Measurements from ENCODE around the gene SPPL2C.

The SPPL2C gene, protein sequence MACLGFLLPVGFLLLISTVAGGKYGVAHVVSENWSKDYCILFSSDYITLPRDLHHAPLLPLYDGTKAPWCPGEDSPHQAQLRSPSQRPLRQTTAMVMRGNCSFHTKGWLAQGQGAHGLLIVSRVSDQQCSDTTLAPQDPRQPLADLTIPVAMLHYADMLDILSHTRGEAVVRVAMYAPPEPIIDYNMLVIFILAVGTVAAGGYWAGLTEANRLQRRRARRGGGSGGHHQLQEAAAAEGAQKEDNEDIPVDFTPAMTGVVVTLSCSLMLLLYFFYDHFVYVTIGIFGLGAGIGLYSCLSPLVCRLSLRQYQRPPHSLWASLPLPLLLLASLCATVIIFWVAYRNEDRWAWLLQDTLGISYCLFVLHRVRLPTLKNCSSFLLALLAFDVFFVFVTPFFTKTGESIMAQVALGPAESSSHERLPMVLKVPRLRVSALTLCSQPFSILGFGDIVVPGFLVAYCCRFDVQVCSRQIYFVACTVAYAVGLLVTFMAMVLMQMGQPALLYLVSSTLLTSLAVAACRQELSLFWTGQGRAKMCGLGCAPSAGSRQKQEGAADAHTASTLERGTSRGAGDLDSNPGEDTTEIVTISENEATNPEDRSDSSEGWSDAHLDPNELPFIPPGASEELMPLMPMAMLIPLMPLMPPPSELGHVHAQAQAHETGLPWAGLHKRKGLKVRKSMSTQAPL

DNA sequence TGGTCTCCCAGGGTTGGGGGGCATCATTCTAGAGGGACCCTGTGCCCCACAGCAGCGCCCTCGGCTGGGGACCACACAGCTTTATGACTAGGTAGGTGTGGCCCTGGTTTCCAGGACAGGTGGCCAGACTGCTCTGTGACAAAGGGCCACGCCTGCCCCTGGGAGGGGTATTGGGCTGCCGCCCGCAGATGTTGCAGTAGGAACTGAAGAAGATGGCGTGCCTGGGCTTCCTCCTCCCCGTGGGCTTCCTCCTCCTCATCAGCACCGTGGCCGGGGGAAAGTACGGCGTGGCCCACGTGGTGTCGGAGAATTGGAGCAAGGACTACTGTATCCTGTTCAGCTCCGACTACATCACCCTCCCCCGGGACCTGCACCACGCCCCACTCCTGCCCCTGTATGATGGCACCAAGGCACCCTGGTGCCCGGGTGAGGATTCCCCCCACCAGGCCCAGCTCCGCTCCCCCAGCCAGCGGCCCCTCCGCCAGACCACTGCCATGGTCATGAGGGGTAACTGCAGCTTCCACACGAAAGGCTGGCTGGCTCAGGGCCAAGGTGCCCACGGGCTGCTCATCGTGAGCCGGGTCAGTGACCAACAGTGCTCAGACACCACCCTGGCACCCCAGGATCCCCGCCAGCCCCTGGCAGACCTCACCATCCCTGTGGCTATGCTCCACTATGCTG lies at the start of gene SPPL2C:
Gene SPPL2C, plus strand, starts transcription at position 187 of the 681 bp plus-strand sequence. Its CDS starts 26 bp downstream, at position 213.
- no peak for DNase-seq

DNA sequence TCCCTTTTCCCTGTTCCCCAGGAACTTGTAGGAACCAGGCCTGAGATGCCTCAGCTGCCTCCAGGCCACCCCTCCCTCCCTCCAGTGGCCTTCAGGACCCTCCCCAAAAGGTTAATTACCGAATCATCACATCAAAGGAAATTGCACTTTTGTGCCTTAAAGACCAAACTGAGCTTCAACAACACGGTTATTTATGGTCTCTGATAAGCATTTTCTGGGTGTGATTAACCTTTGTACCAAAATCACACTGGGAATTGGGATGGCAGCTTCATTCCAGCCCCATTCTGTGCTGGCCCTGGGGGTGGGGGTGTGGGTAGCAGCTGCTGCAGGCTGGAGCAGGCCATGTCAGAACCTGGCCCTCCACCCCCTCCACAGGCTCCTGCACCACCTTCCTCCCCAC lies 43.9 kb upstream of the SPPL2C start:
- DNase-seq, result no peak

DNA sequence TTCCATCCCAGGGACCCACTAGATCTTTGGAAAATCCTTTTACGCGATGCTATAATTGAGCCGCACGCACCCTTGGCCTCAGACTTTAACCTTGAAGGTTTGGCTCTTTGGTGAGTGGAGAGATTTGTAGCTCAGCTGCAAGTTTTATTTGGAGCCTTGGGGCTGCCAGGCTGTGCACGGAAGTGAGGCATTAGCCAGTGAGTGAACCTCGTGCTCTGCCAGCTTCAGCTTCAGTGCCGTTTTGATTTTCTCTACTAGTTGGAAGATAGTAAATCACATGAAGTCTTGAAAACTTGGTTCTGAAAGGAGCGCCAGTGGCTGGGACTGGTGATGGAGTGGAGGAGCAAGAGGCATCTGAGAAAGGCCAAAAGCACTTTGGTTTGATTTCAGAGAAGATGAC lies 43.3 kb upstream of the SPPL2C start:
- DNase-seq, result no peak

DNA sequence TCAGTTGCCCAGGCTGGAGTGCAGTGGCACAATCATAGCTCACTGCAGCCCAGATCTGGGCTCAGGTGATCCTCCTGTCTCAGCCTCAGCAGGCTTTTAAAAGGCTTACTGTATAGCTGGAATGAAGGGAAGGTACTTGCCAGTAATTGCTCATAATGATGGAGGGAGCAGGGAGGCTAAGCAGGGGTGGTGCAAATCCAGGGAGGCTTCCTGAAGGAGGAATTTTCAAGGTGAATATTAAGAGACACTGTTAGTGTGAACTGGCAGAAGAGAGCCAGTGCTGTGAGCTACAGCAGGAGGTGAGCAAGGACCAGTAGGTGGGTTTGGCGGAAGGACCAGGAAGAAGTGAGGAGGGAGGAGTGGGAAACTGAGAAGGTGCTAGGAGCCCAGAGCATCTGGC lies 35.8 kb upstream of the SPPL2C start:
- DNase-seq, result no peak

DNA sequence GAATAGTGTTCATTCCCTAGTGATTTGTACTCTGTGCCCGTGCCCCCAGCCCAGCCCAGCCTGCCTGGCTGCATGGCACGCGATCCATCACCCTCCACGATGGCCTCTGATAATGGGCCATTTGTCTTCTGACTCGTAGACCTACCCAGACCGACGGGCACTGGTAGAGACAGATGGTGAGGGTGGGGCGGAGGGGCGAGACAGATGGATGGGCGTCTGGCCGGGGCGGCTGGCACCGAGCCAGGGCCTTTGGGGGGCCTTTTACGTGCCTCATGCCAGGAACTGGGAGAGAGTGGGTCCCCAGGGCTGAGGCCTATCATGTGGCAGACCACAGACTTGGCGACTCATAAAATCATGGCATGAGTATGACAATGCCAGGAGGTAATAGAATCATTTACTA lies 35.2 kb upstream of the SPPL2C start:
- DNase-seq, result peak; percentile 83

DNA sequence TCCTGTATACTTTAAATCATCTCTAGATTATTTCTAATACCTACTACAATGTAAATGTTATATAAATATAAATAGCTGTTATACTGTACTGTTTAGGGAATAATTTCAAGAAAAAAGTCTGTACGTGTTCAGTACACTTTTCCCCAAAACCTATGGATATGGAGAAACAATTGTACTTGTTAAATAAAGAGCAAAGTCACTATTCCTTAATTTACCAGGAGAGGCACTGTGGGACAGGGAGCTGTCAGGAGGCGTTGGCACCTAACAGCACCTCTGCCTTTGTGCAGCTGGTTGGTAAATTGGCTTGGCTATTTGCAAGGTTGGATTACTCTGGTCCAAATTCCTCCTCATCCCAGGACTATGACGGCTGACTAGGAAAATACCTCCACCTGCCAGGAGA lies 32.6 kb upstream of the SPPL2C start:
- DNase-seq, result peak; percentile 56

DNA sequence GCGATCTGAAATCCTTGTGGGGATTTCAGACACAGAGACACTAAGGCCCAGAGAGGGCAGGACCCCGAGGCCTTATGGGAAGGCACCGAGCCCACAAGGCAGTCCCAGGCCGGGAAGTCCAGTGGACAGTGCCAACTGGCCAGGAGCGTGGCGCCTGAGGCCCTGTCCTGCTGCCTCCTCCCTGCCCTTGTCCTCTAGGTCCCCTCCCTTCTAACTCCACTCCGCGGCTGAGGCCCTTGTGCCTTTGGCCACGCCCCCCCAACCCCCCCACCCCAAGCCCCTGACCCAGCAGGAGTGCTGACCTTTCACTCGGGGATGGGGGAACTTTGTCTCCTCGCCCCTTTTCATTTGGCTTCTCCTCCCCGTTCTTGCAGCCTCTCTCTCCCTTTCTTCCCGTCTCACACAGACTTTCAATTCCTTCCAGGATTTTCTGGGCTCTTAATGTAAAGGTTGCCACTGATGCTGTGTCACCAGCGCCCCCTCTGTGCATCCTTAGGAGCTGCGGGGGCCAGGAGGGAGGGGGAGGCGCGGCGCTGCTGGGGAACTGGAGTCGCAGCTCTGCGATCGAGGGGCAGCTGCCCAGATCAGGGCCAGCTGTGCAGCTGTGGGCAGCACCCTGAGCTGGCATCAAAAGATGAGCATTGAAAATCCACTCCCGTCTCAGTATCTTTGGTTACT lies 31.5 kb upstream of the SPPL2C start:
- no peak for DNase-seq

DNA sequence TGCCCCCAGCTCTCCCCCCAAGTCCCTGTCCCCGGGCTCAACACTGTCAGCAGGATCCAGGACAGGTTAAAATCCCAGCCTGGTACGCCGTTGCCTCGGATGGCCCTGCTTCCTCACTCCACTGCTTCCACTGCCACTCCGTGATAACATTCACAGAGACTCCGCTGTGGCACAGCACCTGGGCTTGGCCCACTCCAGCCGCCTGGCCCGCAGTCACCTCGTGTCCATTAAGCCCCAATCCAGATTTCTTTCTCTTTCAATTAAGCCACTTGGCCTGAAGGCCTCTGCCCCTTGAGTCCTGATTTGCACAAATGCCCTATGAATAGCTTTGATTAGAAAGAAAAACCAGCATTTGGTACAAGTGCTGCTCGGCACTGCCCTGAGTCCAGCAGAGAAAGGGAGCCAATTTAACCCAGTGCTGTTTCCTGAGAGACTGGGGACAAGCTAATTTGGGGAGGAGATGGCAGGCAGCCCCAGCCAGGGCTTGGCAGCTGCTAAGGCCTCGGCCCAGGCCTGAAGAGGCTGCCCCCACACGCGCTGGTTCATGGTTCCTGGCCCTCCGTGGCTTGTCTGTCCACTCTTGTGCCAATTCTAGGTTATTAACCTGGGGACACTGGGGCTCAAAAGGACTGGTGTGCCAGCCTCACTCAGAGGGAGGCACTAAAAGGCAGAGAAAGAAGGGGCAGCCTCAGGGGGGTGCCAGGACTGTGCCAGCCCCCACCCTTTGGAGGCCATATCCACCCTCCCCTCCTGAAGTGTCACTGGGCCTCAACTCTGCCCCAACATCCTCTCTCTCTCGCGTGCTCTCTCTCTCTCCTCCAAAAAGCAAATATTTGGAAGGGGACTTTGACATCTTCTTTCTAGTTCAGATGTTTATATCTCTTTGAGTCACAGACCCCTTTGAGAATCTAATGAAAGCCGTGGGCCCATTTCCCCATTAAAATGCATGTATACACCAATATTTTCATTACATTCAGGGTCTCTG lies 29.8 kb upstream of the SPPL2C start:
- no peak for DNase-seq

DNA sequence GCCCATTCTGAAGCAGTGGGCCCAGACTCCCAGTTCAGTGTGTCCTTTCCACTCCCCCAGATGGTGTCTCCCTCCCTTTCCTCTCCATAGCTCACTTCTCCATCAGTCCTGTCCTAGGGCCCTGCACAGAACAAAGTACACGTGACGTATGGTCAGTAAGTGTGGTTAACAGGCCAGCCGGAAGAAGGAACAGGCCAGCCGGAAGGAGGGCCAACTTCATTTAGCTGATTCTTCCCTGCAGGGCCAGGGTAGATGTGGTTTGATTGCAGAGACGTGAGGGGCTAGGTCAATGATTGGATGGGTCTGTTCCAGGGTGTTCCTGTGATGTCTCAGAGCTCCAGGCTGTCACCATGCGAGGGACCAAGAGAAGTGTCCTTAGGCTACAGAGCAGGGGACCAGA lies 28.9 kb upstream of the SPPL2C start:
- no peak for DNase-seq

DNA sequence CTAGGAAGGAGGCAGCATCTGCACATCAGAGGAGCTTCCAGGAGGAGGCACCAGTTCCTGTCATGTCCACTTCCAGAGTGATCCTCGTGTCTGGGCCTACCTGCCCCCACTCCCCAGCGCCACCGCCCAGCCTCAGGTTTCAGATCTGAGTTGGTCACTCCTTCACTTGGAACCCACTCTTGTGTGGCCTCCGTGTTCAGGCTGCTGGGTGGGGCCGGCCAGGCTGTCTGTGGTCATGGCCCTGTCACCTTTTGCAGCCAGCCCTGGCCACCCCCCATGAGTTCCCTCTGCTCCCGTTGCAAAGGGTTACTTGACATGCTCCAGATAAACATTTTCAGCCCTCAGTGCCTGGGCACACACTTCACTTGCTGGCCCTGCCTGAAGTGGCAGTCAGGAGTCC lies 26.6 kb upstream of the SPPL2C start:
- DNase-seq, result no peak

DNA sequence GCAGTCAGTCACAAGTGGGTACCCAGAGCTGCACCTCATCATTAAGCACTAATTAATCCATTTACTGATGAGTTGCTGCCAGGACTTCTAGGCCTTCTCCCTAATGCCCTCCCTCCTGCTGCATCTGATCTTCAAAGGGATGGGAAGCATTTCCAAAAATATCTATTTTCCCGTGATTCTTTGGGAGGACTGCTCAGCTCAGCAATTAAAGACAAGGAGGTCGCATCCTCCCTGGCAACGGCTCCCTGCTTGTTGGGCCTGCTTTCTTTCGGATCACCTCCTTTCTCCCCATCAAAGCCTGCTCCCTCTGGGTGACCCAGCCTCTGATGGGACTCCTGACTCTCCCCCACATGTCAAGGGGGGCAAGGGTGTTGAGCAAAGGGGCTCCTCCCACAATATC lies 26.0 kb upstream of the SPPL2C start:
- DNase-seq, result no peak

DNA sequence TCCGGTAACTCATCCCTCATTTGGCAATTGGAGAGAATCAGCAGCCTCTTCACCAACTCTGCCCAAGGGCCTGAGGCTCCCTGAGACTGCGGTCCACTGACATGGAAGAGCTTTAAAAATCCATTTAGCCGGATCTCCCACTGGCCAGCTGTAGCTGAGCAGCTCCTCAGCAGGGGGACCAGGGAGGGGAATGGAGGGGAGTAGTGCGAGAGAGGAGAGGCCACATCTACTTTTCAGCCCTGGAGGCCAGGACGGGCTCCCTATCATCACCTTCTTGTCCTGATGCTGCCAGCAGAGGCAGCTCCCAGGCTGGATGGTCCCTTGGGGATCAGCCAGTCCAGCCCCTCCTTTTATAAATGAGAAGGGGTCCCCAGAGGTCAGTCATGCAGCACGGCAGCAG lies 25.0 kb upstream of the SPPL2C start:
- no peak for DNase-seq

DNA sequence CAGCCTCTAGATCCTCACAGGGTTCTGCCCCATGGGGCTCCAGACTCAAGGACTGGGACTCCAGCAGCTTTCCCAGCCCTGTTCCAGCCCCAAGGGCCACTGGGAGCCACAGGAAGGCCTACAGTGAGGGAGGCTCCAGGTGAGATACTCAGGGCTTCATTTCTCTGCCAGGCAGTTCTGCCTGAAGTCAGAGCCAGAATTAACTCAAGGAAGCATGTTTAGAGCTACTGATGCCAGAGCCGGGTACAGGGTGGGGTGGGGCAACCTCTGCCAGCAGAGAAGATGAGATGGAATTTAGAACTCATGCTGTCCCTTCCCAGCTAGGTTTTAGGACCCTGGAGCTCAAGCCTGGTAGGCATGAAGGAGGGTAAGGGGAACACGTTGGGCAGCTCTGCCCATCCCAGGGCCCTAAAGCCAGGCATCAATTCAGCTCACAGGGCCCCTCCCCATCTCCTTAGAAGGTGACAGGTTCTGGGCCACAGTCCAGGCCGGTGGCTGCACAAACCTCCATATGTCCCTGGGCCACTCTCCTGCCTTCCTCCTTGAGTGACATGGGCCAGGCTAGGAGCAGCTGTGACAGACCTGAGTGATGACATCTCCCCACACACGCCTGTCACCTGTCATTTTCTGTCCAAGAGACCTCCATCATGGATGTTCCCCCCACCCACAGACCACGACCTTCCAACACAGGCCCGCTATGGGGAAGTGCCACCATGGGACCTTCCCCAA lies 24.5 kb upstream of the SPPL2C start:
- DNase-seq, result no peak

DNA sequence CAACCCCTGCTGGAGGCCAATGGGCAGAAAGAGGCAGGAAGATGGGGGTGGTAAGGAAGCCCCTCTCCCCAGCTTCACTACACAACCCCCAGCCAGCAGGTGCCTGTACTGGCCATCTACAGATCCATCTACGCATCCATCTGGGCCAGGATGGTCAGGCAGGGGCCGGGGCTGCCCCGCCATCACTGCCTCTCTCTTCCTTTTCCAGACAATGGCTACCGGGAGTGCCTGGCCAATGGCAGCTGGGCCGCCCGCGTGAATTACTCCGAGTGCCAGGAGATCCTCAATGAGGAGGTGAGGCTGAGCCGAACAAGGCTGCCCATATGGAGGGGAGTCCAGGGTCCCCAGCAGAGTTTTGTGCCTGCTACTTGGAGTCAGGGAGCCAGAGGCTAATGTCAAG lies 23.5 kb upstream of the SPPL2C start:
- DNase-seq, result no peak

DNA sequence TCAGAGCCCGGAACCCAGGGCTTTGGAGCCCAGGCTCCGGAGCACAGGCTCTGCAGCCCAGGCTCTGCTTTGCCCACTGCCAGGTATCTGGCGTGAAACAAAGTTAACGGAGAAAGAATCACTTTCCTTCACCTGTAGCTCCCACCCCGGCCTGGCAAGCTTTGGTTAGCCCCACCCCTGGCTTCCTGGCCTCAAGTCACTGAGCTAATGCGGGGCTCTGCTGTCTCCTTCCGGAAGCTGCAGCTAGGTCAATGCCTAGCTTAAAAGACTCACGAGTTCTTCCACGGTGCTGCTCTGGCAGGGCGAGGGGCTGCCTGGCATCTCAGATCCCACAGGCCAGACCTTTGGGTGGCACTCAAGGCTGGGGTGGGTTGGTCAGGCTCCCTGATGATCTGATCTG lies 21.1 kb upstream of the SPPL2C start:
- DNase-seq, result no peak

DNA sequence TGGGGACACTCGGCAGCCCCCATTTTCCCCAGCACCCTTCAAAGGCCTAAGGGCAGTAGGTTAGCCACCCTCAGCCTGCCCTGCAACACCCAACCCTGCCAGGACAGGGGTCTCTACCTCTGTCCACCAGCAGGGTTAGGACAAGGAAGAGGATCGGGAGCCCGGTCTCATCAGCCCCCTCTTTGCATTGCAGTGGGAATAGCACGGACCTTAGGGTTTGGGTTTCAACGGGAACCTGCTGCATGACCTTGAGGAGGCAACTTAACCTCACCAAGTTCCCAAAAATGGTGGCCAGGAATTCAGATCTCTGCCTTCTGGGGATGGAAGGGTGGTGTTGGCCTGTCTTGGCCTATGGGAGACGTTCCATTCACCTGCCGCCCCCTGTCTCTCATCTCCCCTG lies 20.2 kb upstream of the SPPL2C start:
- DNase-seq, result no peak

DNA sequence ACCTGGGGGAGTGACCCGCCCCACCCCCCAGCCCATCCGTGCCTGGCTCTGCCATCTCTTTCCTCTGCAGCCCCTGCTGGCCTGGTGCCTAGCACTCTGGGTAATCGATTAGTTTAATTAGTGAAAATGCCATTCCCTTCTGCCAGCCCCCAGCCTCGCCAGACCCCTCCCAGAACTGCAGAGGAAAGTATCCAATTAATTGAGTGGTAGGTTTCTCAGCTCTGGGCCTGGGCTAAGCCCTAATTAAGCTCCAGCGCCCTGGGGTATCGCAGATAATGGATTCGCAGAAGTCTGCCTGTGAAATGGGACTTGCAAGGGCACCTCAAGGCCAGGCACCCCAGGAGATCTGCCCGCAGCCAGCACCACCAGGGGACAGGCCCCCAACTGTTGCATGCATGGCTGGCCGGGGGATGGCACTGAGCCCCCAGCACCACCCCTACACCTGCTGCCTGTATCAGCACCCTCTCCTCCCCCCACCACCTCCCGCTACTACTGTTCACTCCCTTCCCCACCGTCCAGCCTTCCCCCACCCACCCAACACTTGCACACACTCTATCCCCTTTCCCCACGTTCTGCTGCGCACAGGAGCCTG lies 19.7 kb upstream of the SPPL2C start:
- DNase-seq, result no peak

DNA sequence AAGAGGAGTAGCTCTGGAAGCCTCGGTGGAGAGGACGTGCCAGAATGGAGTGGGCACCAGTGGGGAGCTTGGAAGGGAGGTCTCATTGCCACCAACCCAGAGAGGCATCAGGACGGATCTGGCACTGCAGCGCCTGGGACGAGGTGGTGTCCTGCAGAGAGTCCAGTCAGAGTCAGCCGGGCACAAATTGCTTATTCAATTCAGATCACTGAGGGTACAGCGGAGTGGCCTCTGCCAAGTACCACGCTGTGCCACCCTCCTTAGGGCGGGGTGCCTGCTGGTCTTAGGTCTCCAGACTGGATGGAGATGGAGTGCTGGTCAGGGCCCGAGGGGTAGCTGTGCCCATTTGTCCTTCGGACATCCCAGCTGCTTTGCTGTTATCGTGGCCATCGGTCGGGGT lies 18.9 kb upstream of the SPPL2C start:
- no peak for DNase-seq

DNA sequence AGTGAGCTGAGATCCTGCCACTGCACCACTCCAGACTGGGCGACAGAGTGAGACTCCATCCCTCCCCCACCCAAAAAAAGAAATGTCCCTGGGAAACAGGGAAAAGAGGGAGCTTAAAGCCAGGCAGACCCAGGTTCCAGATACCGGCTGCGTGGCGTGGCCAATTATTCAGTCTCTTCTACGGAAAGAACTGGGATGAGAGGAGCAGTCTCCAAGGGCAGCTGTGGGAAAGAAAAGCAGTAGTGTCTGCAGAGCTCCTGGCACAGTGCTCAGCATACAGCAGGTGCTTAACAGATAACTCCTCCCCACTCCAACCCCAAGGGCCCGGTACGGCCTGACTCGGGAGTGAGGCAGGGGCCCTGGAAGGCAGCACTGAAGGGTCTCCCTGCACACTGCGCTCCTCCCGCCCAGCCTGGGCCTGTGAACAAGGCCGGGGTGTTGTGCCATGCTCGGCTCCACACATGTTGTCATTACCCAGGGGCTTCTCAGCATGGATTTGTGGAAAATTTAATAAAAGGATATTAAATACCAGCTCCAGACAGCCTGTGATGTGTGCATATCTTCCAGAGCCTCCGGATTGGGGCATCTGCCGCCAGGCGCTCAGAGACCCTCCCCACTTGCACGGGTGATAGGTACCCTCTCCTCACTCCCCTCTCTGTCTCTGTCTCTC lies 17.6 kb upstream of the SPPL2C start:
- DNase-seq, result no peak

DNA sequence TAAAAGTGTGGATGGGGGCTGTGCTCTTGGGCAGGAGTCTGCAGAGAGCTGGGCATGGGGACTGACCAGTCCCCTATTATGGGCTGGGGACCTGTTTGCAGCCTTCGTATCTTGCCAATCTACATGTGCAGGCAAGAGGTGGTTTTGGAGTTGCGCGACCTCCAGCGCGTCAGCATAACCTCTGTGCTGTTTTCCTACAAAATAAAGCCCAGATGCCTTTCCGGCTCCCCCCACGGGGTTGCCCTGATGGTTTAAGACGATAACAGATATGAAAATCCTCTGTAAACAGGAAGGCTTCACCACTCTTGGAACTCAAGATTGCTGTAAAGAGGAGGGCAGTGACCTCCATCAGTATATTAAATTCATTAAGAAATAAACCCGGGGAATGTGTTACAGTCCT lies 16.5 kb upstream of the SPPL2C start:
- DNase-seq, result no peak
